Urinary bladder (tissue), 4 donors: ENCODE measurements around the gene POLR2H. TPM values are rescaled to one million over a fixed set of nuclear protein-coding genes. Genes with fewer than 3 reads are reported as not detected.

ENCODE experiments used
- DNase-seq: peaks from one replicate; pipeline ENCODE4 v3.0.0-alpha.2; 2015; ENCODE audit errors: extremely low spot score
- H3K27ac ChIP-seq: one replicate; pipeline ENCODE4 v1.5.1; 2013; ENCODE audit warnings: low read depth, mild to moderate bottlenecking, moderate library complexity
- H3K36me3 ChIP-seq: one replicate; pipeline ENCODE4 v1.6.1; 2013; ENCODE audit warnings: mild to moderate bottlenecking, moderate library complexity; ENCODE audit not compliant: insufficient read depth
- H3K4me1 ChIP-seq: one replicate; pipeline ENCODE4 v1.6.1; 2013; ENCODE audit warnings: mild to moderate bottlenecking, moderate library complexity; ENCODE audit not compliant: insufficient read depth
- H3K4me3 ChIP-seq: one replicate; pipeline ENCODE4 v1.5.1; 2013; ENCODE audit warnings: low read depth, low read length
- WGBS: extraction: QIAGEN DNeasy Blood & Tissue Kit; methylation state at CpG from one replicate; pipeline ENCODE4 v1.1.7; 2013; 5-methylcytosine and 5-hydroxymethylcytosine counted together
- polyA plus RNA-seq: library from polyadenylated mRNA; stranded (reverse); fragments of 200-250 nt; gene quantifications from one replicate; pipeline ENCODE4 v1.2.3, GENCODE V29; 2013
- small RNA-seq: library from RNA; depleted of rRNA; stranded (forward); fragments of <200 nt; gene quantifications from one replicate; pipeline ENCODE3, GENCODE V24; 2014
- total RNA-seq: library from RNA; depleted of rRNA; stranded (reverse); fragments of >200 nt; gene quantifications from one replicate; pipeline ENCODE4 v1.2.3, GENCODE V29; 2014
- donor health status: healthy with polysubstance abuse.
- donor health status: healthy.

Gene POLR2H
- total and polyA plus RNA-seq, 2 donors: 45.9 to 59.7 TPM

GRCh38 chr3:184417619-184418327 is 56.3 kb downstream of the POLR2H start:
- Histone ChIP-seq H3K4me1 (no peaks in the 10 kb centered on the region), H3K4me3 (no peak overlapping the region), H3K36me3 (no peaks in the 10 kb centered on the region), H3K27ac (no peak overlapping the region)
- WGBS: 39% methylated on average over 14 of the region's 14 CpGs
- no peak for DNase-seq

Small RNA genes within 50 kb of the gene (small RNA-seq; reads per million reads assigned to genes)
- 551 reads per million, percentile 98 among the genes with 10 or more reads in this experiment for gene SNORD66

Other genes with a start within 250 kb of the POLR2H start
- gene EIF2B5, start 226.4 kb upstream of the POLR2H start, total RNA-seq: 34.2 TPM
- 38.2 TPM for gene EIF2B5, start 226.4 kb upstream of the POLR2H start, polyA plus RNA-seq
- 25.2 TPM for gene DVL3, start 206.3 kb upstream of the POLR2H start, total RNA-seq
- gene DVL3, start 206.3 kb upstream of the POLR2H start, polyA plus RNA-seq: 62.2 TPM
- gene AP2M1, start 186.9 kb upstream of the POLR2H start, total RNA-seq: 195 TPM
- 466 TPM for gene AP2M1, start 186.9 kb upstream of the POLR2H start, polyA plus RNA-seq
- gene ABCF3, start 175.5 kb upstream of the POLR2H start, total RNA-seq: 27.4 TPM
- gene ABCF3, start 175.5 kb upstream of the POLR2H start, polyA plus RNA-seq: 38.8 TPM
- gene VWA5B2, start 132.1 kb upstream of the POLR2H start, total RNA-seq: 0.05 TPM
- 0.33 TPM for gene VWA5B2, start 132.1 kb upstream of the POLR2H start, polyA plus RNA-seq
- 17.0 TPM for gene ALG3, start 112.7 kb upstream of the POLR2H start, total RNA-seq
- 49.5 TPM for gene ALG3, start 112.7 kb upstream of the POLR2H start, polyA plus RNA-seq
- gene EEF1AKMT4, start 112.0 kb upstream of the POLR2H start, total RNA-seq: 1.7 TPM
- gene EEF1AKMT4, start 112.0 kb upstream of the POLR2H start, polyA plus RNA-seq: 2.6 TPM
- 0.26 TPM for gene CAMK2N2, start 100.2 kb upstream of the POLR2H start, total RNA-seq
- gene CAMK2N2, start 100.2 kb upstream of the POLR2H start, polyA plus RNA-seq: 0.29 TPM
- not detected for gene ECE2, start 85.7 kb upstream of the POLR2H start, total RNA-seq
- gene ECE2, start 85.7 kb upstream of the POLR2H start, polyA plus RNA-seq: 0.49 TPM
- gene PSMD2, start 62.5 kb upstream of the POLR2H start, total RNA-seq: 121 TPM
- gene PSMD2, start 62.5 kb upstream of the POLR2H start, polyA plus RNA-seq: 205 TPM
- 117 TPM for gene EIF4G1, start 47.1 kb upstream of the POLR2H start, total RNA-seq
- 224 TPM for gene EIF4G1, start 47.1 kb upstream of the POLR2H start, polyA plus RNA-seq
- 15.9 TPM for gene FAM131A, start 24.1 kb upstream of the POLR2H start, total RNA-seq
- gene FAM131A, start 24.1 kb upstream of the POLR2H start, polyA plus RNA-seq: 31.0 TPM
- gene CLCN2, start 105 bp upstream of the POLR2H start, total RNA-seq: 4.7 TPM
- gene CLCN2, start 105 bp upstream of the POLR2H start, polyA plus RNA-seq: 4.8 TPM
- 0.32 TPM for gene THPO, start 16.5 kb downstream of the POLR2H start, total RNA-seq
- gene THPO, start 16.5 kb downstream of the POLR2H start, polyA plus RNA-seq: 0.60 TPM
- 9.1 TPM for gene CHRD, start 18.3 kb downstream of the POLR2H start, total RNA-seq
- 11.5 TPM for gene CHRD, start 18.3 kb downstream of the POLR2H start, polyA plus RNA-seq
- gene EPHB3, start 200.1 kb downstream of the POLR2H start, total RNA-seq: 28.0 TPM
- 5.1 TPM for gene EPHB3, start 200.1 kb downstream of the POLR2H start, polyA plus RNA-seq